PFSK-1 (cell line): ENCODE measurements around the gene GPC6.

Experiments used
- FOXP2 ChIP-seq: optimal IDR thresholded peaks from 2 replicates; pipeline ENCODE3; 2011; ENCODE audit warnings: borderline replicate concordance, control low read depth, inconsistent platforms; ENCODE audit not compliant: insufficient read depth; ENCODE audit errors: extremely low read length, extremely low read depth
- POLR2AphosphoS5 ChIP-seq: IDR thresholded peaks from 2 replicates; pipeline ENCODE4 v1.6.1; 2012; ENCODE audit warnings: low read depth, mild to moderate bottlenecking, control low read depth, low read length, moderate library complexity
- SIN3A ChIP-seq: IDR thresholded peaks from 2 replicates; pipeline ENCODE4 v1.6.1; 2012; ENCODE audit warnings: mild to moderate bottlenecking, low read length, moderate library complexity, borderline replicate concordance; ENCODE audit not compliant: insufficient read depth
- TAF1 ChIP-seq: IDR thresholded peaks from 2 replicates; pipeline ENCODE4 v1.6.1; 2012; ENCODE audit warnings: low read length, control low read depth, borderline replicate concordance; ENCODE audit not compliant: insufficient read depth
- TF ChIP-seq, protein P1 (sequence below), 2 experiments: IDR thresholded peaks; 2 replicates each; pipeline versions ENCODE4 v1.6.1 to v1.8.0; 2011 to 2012; ENCODE audit warnings: low read depth in 2 of 2, low read length in 2 of 2, control low read depth in 1 of 2, inconsistent platforms in 1 of 2, mild to moderate bottlenecking in 1 of 2, moderate library complexity in 1 of 2; ENCODE audit not compliant: insufficient read depth in 1 of 2

DNA sequence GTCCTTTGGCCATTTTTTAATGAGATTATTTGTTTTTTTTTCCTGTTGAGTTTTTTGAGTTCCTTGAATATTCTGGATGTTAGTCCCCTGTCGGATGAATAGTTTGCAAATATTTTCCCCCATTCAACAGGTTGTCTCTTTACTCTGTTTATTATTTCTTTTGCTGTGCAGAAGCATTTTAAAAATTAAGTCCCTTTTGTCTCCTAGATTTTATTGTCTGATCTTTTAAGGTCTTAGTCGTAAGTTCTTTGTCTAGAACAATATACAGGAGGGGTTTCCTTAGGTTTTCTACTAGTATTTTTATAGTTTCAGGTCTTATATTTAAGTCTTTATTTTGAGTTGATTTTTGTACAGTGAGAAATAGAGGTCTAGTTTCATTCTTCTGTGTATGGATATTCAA, 284.4 kb downstream of the GPC6 start:
- TF ChIP-seq POLR2AphosphoS5 (no peak), TAF1 (no peak), FOXP2 (no peak), SIN3A (no peak)
- TF ChIP-seq, protein P1, sequence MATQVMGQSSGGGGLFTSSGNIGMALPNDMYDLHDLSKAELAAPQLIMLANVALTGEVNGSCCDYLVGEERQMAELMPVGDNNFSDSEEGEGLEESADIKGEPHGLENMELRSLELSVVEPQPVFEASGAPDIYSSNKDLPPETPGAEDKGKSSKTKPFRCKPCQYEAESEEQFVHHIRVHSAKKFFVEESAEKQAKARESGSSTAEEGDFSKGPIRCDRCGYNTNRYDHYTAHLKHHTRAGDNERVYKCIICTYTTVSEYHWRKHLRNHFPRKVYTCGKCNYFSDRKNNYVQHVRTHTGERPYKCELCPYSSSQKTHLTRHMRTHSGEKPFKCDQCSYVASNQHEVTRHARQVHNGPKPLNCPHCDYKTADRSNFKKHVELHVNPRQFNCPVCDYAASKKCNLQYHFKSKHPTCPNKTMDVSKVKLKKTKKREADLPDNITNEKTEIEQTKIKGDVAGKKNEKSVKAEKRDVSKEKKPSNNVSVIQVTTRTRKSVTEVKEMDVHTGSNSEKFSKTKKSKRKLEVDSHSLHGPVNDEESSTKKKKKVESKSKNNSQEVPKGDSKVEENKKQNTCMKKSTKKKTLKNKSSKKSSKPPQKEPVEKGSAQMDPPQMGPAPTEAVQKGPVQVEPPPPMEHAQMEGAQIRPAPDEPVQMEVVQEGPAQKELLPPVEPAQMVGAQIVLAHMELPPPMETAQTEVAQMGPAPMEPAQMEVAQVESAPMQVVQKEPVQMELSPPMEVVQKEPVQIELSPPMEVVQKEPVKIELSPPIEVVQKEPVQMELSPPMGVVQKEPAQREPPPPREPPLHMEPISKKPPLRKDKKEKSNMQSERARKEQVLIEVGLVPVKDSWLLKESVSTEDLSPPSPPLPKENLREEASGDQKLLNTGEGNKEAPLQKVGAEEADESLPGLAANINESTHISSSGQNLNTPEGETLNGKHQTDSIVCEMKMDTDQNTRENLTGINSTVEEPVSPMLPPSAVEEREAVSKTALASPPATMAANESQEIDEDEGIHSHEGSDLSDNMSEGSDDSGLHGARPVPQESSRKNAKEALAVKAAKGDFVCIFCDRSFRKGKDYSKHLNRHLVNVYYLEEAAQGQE (IDR thresholded peaks at IDR 0.05; ENCODE audit: insufficient read depth in 1 of 2, low read depth in 2 of 2, low read length in 2 of 2), result no peak
